CD4-positive, alpha-beta T cell treated with Interleukin-21 for 1 hour (primary cell): ENCODE data around the gene TEC.
"Not testable (repeated sequence)": the region's sequence is repeated elsewhere in the genome, so short reads cannot be mapped to it uniquely, and the experiment has no call there.

Source experiments
- DNase-seq: peaks from one replicate; pipeline ENCODE4 v3.0.0-alpha.2; 2020

TEC gene

DNA sequence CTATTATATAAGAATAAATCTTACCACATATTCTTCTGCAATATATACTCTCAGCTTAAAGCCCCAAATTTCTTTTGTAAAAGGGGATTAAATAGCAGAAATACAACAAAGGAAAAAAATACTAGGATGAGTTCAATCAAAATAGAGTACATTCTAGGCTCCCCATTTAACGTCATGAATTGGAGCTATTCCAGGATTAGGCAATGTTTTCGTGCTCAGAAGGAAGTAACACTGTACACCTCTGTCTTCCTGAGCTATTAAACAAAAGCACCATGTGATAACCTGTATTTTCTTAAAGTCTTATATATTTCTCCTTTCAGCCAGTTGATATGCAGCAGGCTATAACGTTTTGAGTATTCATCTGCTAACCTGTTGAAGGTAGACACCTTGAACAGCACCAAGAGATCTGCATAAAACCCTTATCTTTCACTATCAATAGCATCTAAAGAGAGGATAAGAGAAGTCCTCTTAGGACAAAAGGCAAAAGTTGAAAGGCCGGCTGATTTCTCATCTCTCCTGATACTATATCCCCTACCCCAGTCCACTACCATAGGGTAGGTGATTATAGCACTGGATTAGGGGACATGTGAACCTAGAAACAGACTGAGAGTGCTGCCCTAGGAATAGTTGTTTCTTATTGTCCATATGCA lies 31.5 kb downstream of the TEC start:
- no peak for DNase-seq

GRCh38 chr4:48235050-48235449 lies 34.6 kb downstream of the TEC start:
- no peak for DNase-seq

DNA sequence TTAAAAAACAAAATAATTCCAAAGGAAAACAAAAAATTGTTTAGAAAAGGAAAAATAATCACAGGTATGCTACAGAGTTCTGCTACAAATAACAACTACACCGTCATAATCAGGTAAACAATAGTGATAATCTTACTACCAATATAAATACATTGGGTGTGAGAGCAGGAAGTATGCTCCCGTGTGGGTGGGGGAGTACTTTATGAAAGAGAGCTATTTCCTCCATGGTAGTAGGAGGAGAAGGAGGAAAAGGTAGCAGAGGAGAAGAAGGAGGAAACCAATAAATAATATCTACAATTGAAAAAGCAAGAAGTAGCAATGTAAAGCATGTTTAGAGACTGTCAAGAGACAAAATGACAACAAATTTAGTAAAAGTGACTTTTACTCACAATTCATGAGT lies 35.1 kb downstream of the TEC start:
- no peak for DNase-seq

DNA sequence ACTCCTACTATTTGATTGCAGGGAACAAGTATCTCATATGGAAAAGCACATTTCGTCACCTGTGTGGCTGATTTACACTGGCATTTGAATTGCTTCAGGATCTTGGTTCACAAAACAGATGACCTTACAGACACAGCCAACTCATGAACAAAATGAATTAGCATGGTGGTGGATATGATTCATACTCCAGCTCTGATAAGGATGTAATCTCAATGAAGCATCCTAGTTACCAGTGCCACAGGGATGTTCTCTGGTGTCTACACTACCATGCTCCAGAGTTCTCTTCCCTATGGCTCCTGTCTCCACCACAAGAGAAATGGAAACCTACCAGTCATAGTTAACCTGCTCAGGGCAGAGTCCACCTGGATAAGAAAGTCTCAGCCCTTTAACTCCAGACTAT lies 40.7 kb downstream of the TEC start:
- DNase-seq, result no peak

DNA sequence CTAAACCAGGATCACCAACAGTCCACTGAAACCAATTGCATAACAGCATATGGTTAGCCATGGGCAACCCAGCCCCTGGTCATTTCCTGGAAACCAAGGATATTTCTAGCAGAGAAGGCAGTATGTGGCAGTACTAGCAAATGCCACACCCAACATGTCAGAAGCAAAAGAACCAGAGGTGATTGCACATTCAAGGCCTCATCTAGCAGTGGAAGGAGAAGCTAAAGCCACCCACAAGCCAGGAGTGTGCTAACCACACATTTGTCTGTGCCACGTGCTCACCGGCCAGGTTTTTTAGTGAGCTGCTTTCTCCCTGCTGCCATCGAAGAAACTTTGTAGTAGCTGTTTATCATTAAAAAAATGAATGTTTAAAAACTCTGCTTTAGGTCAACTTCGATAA lies 42.0 kb downstream of the TEC start:
- DNase-seq, result peak; percentile 12

GRCh38 chr4:48226199-48226598 lies 43.4 kb downstream of the TEC start:
- no peak for DNase-seq

DNA sequence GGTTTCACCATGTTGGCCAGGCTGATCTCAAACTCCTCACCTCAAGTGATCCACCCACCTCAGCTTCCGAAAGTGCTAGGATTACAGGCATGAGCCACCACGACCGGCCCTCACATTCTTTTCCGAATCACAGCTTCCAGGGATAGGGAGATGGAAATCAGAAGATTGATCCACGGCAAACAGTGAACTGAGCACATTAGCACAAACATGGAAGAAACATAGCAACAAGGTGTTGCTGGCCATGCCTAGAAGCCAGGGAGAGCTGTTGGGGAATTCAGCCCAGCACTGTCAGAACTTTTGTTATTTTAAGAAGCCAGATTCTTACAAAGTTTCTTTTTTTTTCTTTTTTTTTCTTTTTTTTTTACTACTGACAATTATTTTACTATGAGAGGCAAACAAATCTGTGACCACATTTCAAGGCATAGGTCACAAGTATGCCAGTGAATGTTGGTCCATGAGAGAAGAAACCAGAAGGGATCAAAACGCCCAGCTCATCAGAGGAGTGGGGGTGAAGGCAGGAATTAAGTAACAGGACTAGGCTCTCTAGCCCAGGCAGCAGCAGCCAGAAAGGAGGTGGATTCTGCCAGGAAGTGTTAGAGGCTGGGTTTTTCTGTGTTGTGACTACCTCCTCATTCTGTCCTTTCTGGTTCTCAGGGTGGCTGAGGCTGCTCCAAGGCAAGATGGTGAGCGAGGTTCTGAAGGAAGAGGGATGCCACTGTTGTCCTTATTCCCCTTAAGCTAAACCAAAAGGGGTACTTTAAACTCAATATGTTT lies 44.1 kb downstream of the TEC start:
- no peak for DNase-seq

DNA sequence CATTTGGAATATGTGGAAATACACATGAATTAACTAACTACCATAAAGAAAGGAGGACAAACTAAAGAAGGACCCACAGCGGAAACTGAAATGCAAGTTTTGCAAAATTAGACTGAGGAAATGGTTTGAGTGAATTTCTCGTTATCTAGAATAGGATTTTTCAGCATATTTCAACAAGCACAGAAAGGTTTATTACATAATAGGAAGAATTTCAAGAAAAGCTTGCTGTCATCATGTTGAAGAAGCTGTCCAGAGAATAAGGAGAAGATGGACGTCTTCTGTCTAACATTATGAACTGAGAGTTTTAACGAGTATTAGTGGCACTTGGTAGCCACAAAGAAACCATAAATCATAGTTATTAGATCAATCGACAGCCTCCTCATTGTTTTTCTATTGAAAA lies 45.0 kb downstream of the TEC start:
- no peak for DNase-seq

DNA sequence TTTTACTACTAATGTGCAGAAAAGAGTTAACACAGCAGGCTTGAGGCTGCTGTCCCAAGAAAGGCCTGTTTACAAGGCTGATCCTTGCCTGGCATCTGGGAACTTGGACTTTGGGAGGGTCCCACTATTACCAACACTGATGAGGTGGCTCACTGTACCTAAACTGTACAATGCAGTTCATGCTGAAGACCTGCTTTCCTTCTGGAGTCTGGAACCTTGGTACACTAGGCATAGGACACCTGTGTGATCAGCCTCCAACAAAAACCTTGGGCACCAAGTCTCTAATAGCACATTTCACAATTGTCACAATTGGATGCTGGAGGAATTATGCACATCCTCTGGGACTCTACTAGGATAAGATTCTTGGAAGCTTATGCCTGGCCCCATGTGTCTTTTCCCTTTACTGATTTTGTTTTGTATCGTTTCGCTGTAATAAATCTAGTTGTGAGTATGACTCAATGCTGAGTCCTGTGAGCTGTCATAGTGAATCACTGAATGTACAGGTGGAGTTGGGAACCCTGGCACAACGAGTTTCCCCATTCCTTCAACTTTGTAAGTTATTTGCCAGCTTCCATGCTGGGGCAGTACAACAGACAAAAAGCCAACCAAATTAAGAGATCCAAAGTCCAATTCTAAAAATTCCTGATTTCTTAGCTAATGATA lies 45.9 kb downstream of the TEC start:
- DNase-seq, result no peak

DNA sequence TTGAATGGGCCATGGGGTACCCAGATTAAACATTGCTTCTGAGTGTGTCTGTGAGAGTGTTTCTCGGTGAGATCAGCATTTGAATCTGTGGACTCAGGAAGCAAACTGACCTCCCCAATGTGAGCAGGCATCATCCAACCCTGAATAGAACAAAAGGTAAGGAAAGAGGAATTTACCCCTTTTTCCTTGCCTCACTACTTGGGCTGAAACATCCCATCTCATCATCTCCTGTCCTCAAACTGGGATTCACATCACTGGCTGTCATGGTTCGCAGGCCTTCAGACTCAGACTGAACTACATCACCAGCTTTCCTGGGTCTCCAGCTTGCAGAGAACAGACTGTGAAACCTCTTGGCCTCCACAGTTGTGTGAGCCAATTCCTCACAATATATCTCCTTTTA lies 47.1 kb downstream of the TEC start:
- no peak for DNase-seq

GRCh38 chr4:48219430-48219829 lies 50.2 kb downstream of the TEC start:
- not testable (repeated sequence) for DNase-seq

GRCh38 chr4:48216563-48216962 lies 53.1 kb downstream of the TEC start:
- no peak for DNase-seq

- no peak for DNase-seq
Measured at GRCh38 chr4:48215977-48216376, 53.7 kb downstream of the TEC start.

- DNase-seq, result no peak
Measured at GRCh38 chr4:48212165-48212564, 57.5 kb downstream of the TEC start.

DNA sequence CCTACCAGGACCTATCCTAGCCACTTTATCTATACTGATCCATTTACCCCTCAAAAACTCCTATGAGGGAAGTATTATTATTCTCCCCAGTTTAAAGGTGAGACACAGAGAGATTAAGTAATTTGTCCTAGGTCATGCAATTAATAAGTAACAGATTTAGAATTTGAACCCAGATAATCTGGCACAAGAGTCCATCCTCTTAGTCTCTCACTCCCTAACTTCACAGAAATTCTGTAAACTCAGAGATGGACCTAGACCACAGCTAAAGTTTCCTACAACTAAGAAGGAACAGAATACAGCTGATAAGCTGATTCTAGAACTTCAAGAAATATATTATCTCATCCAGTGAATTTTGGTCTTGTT lies 58.7 kb downstream of the TEC start:
- DNase-seq, result no peak

GRCh38 chr4:48205626-48206025 lies 64.0 kb downstream of the TEC start:
- no peak for DNase-seq

GRCh38 chr4:48205107-48205506 lies 64.5 kb downstream of the TEC start:
- DNase-seq, result no peak

DNA sequence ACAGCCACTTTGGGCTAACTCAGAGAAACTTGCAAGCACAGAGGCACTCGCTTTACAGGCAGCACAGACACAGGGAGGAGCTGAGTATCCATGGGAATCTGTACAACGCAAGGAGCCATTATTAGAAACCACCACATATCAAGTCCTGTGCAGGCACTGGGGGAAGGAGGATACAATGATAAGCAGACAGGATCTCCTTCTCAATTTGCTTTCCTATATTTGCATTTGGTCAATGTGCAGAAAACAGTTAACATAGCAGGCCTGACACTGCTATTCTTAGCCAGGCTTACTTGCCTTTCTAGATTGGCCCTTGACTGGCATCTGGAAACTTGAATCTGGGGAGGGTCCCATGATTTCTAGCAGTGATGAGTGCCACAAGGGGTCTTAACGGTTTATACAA lies 65.8 kb downstream of the TEC start:
- no peak for DNase-seq

DNA sequence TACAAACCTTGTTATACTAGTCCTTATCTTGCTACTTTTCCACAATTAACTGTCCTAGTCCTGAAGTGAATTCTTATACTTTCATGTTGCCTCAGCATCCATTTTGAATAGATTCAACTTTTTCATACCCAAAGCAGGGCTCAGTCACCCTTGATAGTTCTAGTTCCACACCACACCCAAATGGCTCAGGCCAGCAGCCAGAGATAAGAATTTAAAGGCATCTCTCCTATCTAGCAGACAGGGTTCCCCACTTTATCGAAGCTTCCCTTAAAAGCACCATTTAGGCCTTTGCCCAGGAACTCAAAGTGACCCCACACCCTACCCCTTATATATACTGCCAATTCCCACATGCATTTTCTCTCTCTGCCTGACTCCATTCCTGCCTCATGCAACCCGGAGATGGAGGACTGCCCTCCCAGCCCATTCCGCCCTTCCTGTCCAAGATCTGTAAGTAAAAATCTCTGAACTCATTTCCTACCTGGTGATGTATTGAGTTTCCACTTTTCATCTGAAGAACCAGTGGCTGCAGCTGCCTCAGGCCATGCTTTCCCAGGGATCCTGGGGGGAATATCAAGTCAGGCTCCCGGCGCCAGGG lies 71.9 kb downstream of the TEC start:
- DNase-seq, result no peak

DNA sequence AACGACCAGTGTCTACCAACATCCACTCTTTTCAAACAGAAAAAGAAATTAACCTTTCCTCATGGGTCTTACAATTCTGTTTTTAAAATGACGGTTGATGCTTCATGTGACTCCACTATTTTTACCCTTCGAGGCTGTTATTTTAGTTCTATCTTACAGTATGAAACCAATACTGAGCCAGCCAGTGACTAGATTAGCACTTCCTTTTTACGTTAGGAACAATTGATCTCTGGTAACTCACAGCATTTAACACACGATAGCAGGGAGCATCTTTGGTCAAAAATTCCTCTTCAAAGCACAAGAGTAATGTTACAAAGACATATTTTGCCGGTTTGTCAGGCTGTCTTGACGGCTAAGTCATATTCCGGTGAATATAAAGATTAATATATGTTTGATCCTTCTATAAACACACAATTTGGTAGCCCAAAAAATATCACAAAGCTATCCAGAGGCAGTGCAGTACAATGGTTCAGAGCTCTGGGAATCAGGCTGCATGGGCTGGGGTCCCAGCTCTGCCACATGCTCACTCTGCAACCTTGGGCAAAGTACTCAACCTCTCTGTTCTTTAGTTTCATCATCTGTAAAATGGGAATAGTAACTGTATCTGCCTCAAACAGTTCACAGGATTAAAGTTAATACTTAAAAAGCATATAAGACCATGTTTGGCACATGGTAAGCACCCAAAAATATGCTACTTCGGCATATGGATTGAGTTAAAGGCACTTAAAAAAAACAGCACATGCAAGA lies 72.7 kb downstream of the TEC start:
- no peak for DNase-seq

DNA sequence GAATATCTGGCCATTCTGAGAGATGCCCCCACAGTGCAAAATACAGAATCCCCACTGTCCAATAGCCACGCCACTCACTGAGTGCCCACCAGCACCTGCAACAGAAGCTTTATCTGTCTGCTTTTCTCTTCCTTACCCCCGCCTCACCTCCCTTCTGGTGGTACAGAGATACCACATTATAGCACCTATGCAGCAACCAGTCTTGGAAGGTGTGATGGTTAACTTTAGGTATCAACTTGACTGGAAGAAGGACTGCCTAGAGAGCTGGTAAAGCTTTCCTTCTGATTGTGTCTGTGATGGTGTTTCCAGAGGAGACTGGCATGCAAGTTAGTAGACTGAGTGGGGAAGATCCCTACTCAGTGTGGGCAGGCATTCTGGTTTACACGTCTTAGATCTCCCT lies 73.8 kb downstream of the TEC start:
- no peak for DNase-seq

DNA sequence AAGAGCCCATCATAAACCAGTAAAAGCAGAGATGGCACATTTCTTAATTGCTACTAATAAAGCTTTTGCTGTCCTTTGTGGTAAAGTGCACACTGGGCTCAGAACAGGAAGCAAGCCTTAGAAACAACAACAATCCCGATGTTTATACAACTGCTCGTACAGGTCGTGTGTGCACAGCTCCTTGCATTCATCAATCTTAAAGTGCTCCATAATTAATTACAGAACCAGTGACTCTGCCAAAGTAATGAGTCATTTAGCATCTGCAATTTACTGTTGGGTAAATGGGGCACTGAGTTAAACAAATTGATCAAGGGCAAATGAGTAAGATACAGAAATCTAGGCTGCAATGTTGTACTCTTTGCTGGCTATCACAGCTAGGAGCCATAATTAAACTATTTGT lies 74.3 kb downstream of the TEC start:
- DNase-seq, result no peak

GRCh38 chr4:48194971-48195370 lies 74.7 kb downstream of the TEC start:
- no peak for DNase-seq
